ENCODE measurements around the gene CSNK1E.

Gene CSNK1E

DNA sequence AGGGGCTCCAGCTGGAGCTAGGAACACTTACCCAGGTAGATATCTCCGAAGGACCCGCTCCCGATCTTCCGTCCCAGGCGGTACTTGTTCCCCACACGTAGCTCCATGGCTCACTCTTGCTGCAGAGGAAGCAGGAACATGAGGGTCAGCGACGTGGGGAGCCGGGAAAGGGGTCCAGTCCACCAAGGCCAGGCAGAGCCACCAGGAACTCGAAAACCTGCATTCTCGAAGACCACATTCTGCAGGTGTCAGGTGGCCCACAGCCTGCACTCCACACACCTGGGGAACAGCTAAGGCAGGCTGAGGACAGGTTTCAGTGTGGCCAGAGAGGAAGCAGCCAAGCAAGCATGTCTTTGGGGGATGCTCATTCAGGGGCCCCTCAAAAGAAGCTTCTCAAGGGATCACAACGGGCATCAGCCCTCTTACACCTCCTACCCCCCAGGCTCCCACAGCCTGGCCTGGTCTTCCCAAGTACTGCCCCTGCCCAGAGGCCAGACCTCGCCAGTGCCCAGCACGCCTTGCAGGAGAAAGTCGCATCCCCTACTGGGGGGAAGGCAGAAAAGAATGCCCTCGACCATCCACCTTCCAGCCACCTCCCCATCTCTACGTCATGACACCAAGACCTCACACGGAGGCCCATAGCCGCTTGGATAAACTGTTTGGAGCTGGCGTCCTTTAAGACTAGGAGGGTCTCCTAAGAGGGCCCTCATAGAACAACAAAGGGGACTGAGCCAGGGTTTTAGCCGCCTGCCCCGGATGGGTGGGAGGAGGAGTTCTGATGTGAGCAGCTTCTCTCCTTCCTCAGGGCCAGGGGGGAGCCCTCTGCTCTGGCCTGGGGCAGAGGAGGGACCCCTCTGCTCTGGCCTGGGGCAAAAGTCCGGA is 2.9 kb downstream of the CSNK1E start:
- DNase-seq (ENCODE audit: low spot score) = no peak
- TF ChIP-seq, protein P1, sequence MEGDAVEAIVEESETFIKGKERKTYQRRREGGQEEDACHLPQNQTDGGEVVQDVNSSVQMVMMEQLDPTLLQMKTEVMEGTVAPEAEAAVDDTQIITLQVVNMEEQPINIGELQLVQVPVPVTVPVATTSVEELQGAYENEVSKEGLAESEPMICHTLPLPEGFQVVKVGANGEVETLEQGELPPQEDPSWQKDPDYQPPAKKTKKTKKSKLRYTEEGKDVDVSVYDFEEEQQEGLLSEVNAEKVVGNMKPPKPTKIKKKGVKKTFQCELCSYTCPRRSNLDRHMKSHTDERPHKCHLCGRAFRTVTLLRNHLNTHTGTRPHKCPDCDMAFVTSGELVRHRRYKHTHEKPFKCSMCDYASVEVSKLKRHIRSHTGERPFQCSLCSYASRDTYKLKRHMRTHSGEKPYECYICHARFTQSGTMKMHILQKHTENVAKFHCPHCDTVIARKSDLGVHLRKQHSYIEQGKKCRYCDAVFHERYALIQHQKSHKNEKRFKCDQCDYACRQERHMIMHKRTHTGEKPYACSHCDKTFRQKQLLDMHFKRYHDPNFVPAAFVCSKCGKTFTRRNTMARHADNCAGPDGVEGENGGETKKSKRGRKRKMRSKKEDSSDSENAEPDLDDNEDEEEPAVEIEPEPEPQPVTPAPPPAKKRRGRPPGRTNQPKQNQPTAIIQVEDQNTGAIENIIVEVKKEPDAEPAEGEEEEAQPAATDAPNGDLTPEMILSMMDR (IDR thresholded peaks at IDR 0.05; ENCODE audit: extremely low read depth, missing control alignments) = no peak

DNA sequence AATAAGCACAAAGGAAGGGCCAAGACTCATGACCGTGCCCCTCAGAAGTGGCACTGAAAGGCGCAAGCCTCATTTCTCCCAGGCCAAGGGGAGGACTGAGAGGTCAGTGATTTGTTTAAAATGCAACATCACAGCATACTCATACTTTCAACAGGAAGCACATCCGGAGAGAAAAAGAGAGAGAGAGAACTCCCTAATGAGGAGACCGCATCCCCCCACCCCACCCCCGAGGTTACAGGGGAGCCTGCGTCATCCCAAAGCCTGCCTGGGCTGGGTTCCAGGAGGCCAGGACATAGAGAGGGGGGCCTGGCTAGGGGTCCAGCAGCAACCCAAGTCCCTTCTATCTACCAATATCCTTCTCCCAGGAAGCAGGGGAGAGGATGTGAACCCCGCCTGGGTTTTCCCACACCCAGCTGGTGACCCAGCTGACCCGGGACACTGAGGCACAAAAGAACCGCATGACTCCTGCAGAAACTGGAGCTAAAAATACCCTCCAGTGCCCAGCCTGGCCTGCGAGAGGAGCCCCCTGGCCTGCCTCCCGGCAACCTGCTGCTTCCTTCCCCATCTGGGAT is 3.8 kb downstream of the CSNK1E start:
- TF ChIP-seq, protein P1 (IDR thresholded peaks at IDR 0.05; ENCODE audit: extremely low read depth, missing control alignments) = no peak
- DNase-seq (ENCODE audit: low spot score) = no peak

DNA sequence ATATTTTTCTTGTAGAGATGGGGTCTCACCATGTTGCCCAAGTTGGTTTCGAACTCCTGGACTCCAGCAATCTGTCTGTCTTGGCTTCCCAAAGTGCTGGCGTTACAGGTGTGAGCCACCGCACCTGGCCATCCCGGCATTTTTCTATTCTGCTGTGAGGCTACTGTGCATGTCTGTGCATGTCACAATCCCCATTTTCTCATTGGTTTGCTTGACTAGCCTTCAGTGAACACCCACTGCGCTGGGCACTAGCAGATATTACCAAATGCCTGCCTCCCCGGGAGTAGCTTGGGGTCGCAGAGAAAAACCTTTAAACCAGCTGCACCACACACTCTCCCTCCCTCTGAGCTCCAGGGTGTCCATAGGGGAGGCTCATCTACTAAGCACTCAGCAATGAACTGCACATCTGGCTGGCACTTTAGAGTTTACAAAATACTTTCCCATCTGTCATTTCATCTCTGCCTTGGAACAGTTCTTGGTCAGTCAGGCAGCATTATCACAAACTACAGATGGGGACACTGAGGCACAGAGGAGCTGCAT is 4.9 kb downstream of the CSNK1E start:
- no peak for DNase-seq (ENCODE audit: low spot score)
- TF ChIP-seq, protein P1 (IDR thresholded peaks at IDR 0.05; ENCODE audit: extremely low read depth, missing control alignments) = no peak

GRCh38 chr22:38311323-38311620 is 6.0 kb downstream of the CSNK1E start:
- TF ChIP-seq, protein P1 (IDR thresholded peaks at IDR 0.05; ENCODE audit: extremely low read depth, missing control alignments) = no peak
- DNase-seq (ENCODE audit: low spot score) = no peak

DNA sequence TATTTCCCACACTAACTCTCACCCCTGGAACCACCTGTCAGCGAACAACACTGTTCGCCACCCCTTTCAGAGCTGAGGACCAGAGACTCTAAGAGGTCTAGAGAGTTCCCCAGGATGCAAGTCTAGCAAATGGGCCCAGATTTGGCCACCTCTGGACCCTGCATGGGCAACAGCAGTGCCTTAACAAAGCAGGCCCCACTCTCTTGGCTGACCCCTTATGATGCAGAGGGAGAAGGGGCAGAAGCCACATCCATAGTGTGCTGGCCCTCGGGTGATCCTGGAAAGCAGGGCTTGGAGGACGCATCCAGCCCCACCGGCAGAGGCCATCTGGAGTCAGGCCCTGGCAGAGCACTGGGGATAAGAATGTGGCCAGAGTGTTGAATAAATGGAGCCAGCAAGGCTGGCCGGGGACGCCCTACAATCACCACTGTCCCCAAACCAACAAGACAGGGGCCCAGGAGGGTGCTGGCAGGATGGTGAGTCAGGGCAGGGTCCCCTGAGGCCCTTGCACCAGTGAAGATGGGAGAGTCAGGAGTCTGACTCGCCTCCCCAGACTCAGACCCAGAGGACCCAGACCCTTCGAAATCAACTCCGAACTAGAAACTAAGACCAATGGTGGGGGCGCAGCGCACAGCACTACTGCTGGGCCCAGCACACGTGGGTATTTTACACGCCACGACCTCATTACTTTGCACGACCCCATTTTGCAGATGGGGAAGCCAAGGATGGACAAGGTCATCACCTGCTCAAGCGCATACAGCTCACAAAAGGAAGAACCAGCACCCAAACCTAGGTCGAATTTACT is 6.5 kb downstream of the CSNK1E start:
- TF ChIP-seq, protein P1 (IDR thresholded peaks at IDR 0.05; ENCODE audit: extremely low read depth, missing control alignments) = no peak
- no peak for DNase-seq (ENCODE audit: low spot score)

DNA sequence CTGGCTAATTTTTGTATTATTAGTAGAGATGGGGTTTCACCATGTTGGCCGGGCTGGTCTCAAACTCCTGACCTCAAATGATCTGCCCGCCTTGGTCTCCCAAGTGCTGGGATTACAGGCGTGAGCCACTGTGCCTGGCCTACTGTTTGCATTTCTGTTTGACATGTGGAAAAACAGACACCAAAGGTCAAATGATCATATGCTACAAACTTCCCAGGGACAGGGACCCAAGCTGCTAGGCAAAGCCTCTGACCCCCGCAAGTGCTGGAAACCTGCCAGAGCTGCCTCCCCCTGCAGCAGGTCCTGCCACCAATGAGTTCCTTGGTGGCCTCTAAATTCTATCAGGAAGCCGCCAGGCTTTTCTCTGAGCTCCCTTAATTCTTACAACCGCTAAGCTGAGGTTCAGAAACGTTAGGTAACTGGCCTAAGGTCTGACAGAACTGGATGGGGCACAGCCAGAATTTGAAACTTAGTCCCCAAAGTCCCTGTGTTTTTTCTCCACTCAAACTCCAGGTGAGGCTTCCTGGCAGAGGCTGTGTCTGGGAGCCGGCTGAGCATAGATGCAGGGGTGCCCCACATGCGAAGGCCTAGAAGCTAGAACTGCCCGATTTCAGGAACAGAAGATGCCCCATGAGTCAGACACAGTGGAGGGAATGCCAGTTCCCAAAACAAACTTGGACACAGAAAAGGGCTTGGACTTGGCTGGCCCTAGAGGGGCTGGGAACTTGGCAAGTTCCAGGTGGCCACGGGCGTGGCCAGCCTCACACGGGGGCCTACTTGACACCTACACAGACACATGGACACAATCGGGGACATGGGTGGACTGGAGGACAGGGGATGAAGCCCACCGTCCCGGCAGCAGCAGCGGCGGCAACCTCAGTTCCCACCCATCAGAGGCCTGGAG is 7.4 kb downstream of the CSNK1E start:
- TF ChIP-seq, protein P1 (IDR thresholded peaks at IDR 0.05; ENCODE audit: extremely low read depth, missing control alignments) = no peak
- DNase-seq (ENCODE audit: low spot score) = no peak

Data from GM20000 (cell line).